Measurements from ENCODE around the gene SORBS1.

- TF ChIP-seq CTCF (IDR thresholded peaks at IDR 0.05), result no peak
- TF ChIP-seq POLR2A (IDR thresholded peaks at IDR 0.05), result no peak
These were observed 169.5 kb downstream of the SORBS1 start for GRCh38 chr10:95391581-95392216.
